ENCODE measurements around the gene CCL8.

CCL8 gene

DNA sequence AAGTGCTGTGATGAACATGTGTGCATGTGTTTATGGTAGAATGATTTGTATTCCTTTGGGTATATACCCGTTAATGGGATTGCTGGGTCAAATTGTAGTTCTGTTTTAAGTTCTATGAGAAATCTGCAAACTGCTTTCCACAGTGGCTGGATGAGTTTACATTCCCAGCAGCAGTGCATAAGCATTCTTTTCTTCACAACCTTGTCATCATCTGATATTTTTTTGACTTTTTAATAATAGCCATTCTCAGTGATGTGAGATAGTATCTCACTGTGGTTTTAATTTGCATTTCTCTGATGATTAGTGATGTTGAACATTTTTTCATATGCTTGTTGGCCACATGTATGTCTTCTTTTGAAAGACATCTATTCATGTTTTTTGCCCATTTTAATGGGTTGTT is 18.5 kb downstream of the CCL8 start:
- no peak overlapping the region for H3K4me3 ChIP-seq (ENCODE audit: control insufficient read depth, low read depth, low read length)
- TF ChIP-seq, protein P1, sequence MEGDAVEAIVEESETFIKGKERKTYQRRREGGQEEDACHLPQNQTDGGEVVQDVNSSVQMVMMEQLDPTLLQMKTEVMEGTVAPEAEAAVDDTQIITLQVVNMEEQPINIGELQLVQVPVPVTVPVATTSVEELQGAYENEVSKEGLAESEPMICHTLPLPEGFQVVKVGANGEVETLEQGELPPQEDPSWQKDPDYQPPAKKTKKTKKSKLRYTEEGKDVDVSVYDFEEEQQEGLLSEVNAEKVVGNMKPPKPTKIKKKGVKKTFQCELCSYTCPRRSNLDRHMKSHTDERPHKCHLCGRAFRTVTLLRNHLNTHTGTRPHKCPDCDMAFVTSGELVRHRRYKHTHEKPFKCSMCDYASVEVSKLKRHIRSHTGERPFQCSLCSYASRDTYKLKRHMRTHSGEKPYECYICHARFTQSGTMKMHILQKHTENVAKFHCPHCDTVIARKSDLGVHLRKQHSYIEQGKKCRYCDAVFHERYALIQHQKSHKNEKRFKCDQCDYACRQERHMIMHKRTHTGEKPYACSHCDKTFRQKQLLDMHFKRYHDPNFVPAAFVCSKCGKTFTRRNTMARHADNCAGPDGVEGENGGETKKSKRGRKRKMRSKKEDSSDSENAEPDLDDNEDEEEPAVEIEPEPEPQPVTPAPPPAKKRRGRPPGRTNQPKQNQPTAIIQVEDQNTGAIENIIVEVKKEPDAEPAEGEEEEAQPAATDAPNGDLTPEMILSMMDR (IDR thresholded peaks at IDR 0.05; ENCODE audit: control insufficient read depth, insufficient read depth, low read depth, low read length, missing control alignments), result no peak
- no peak for DNase-seq (ENCODE audit: low read depth)

DNA sequence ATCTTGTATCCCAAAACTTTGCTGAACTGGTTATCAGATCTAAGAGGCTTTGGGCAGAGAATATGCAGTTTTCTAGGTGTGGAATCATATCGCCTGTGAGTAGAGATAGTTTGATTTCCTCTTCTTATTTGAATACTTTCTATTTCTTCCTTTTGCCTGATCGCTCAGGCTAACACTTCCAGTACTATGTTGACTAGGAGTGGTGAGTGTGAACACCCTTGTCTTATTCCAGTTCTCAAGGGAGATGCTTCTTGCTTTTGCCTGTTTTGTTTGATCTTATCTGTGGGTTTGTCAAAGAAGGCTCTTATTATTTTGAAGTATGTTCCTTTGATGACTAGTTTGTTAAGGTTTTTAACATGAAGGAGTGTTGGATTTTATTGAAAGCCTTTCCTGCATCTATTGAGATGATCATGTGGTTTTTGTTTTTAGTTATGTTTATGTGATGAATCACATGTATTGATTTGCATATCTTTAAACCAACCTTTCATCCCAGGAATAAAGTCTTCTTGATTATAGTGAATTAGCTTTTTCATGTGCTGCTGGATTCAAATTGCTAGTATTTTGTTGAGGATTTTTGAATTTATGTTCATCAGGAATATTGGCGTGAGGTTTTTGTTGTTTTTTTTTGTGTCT is 20.0 kb downstream of the CCL8 start:
- TF ChIP-seq, protein P1 (IDR thresholded peaks at IDR 0.05; ENCODE audit: control insufficient read depth, insufficient read depth, low read depth, low read length, missing control alignments), result no peak
- DNase-seq (ENCODE audit: low read depth), result no peak
- no peak overlapping the region for H3K4me3 ChIP-seq (ENCODE audit: control insufficient read depth, low read depth, low read length)

DNA sequence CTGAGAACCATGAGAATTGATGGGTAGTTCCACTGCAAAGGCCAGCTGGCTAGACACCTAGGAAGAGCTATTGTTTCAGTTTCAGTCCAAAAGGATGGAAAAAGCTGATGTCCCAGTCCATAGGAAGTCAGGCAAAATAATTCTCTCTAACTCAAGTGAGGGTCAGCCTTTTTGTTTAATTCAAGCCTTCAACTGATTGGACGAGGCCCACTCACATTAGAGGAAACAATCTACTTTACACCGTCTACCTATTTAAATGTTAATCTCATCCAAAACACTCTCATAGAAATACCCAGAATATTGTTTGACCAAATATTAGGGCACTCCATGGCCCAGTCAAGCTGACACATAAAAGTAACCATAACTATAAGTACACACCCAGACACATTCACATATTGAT is 22.7 kb downstream of the CCL8 start:
- DNase-seq (ENCODE audit: low read depth), result no peak
- no peak overlapping the region for H3K4me3 ChIP-seq (ENCODE audit: control insufficient read depth, low read depth, low read length)
- TF ChIP-seq, protein P1 (IDR thresholded peaks at IDR 0.05; ENCODE audit: control insufficient read depth, insufficient read depth, low read depth, low read length, missing control alignments), result no peak

DNA sequence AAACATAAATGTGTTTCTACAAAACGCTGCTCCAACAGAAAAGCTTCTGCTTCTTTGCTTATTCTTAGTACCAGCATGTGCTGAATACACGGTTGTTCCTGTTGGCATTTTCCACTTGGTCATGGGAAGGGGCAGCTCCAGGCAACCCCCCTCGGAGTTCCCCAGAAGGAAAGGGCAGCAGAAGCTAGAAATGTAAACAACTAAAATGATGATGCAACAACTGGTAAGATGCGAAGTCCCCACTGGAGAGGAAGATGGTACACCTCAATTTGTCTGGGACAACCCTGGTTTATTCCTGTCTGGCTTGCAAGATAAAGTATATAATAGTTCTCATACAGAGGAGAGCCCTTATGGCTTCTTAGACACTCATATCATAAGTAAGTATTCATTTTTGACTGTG is 27.8 kb downstream of the CCL8 start:
- no peak overlapping the region for H3K4me3 ChIP-seq (ENCODE audit: control insufficient read depth, low read depth, low read length)
- DNase-seq (ENCODE audit: low read depth), result no peak
- TF ChIP-seq, protein P1 (IDR thresholded peaks at IDR 0.05; ENCODE audit: control insufficient read depth, insufficient read depth, low read depth, low read length, missing control alignments), result no peak

DNA sequence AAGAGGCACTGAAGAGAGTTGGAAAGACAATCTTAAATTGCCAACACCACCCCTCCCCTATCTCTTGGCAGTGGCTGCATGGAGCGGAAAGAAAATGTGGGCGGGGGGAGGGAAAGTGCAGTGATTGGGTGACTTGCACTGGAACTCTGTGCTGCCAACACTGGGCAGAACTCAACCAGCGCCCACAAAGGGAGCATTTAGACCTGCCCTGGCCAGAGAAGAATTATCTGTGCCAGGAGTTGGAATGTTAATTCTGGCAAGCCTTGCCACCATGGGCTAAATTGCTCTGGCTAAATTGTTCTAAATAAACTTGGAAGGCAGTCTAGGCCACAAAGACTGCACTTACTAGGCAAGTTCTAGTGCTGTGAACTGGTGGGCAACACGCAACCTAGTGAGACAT is 30.5 kb downstream of the CCL8 start:
- DNase-seq (ENCODE audit: low read depth), result no peak
- H3K4me3 ChIP-seq (ENCODE audit: control insufficient read depth, low read depth, low read length), result no peak overlapping the region

DNA sequence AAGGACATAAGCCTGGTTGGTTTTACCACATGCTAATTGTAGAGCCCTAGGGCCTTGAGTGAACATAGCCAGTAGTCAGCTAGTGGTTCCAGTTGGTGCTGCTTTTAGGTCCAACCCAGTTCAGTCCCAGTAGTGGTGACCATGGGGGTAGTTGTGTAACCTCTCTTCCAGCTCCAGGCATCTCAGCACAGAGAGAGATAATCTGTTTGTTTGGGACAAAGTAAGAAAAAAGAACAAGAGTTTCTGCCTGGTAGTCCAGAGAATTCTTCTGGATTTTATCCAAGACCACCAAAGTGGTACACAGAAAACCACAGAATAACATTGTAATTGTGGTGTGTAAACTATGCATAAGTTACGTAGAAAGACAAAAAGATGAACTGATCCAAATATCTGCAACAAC is 31.9 kb downstream of the CCL8 start:
- DNase-seq (ENCODE audit: low read depth), result no peak
- TF ChIP-seq, protein P1 (IDR thresholded peaks at IDR 0.05; ENCODE audit: control insufficient read depth, insufficient read depth, low read depth, low read length, missing control alignments), result no peak
- no peak overlapping the region for H3K4me3 ChIP-seq (ENCODE audit: control insufficient read depth, low read depth, low read length)

More for the DNA sequence above, 30.5 kb downstream of the CCL8 start:
- TF ChIP-seq, protein P1 (IDR thresholded peaks at IDR 0.05; ENCODE audit: control insufficient read depth, insufficient read depth, low read depth, low read length, missing control alignments), result no peak

Measured in AG09309 (cell line).